ENCODE results near the gene PCDHAC1.

The PCDHAC1 gene

GRCh38 chr5:140962190-140962589, 36.1 kb downstream of the PCDHAC1 start:
- H3F3A ChIP-seq (ENCODE audit: control insufficient read depth, insufficient read depth), result no peaks in the 10 kb centered on the region
- H3K9me2 ChIP-seq (replicated peaks; ENCODE audit: control insufficient read depth, low read length), result no peaks in the 10 kb centered on the region
- H3K4me1 ChIP-seq (ENCODE audit: control insufficient read depth, low read length), result no peaks in the 10 kb centered on the region
- no peaks in the 10 kb centered on the region for H3K36me3 ChIP-seq (ENCODE audit: control insufficient read depth, low read length)
- no peak for TF ChIP-seq CTCF (IDR thresholded peaks at IDR 0.05; ENCODE audit: low read depth, low read length, poor library complexity, severe bottlenecking)
- no peak for TF ChIP-seq EZH2phosphoT487 (IDR thresholded peaks at IDR 0.05; ENCODE audit: borderline replicate concordance, low read length)
- no peak overlapping the region for H3K4me2 ChIP-seq (ENCODE audit: low read length)
- H3K27me3 ChIP-seq (ENCODE audit: control insufficient read depth, low read length), result peaks cover 4% of the 10 kb centered on the region; the same call in 1 of the 2 replicates
- H4K20me1 ChIP-seq (ENCODE audit: control insufficient read depth, insufficient read depth, low read depth, low read length), result no peaks in the 10 kb centered on the region
- H3K4me3 ChIP-seq (ENCODE audit: low read length), result no peak overlapping the region
- peaks cover 6% of the 10 kb centered on the region; the same call in 1 of the 2 replicates for H3K9me3 ChIP-seq (ENCODE audit: control insufficient read depth, insufficient read depth, low read length)
- H3K79me2 ChIP-seq (ENCODE audit: control insufficient read depth, low read length), result no peaks in the 10 kb centered on the region
- H3K27ac ChIP-seq (ENCODE audit: low read depth, low read length), result no peak overlapping the region

- Histone ChIP-seq H3F3A (ENCODE audit: control insufficient read depth, insufficient read depth) (no peaks in the 10 kb centered on the region), H3K79me2 (ENCODE audit: control insufficient read depth, low read length) (no peaks in the 10 kb centered on the region), H3K27ac (ENCODE audit: low read depth, low read length) (no peak overlapping the region), H3K4me1 (ENCODE audit: control insufficient read depth, low read length) (no peaks in the 10 kb centered on the region), H3K9me2 (replicated peaks; ENCODE audit: control insufficient read depth, low read length) (no peaks in the 10 kb centered on the region), H3K9me3 (ENCODE audit: control insufficient read depth, insufficient read depth, low read length) (peaks cover 7% of the 10 kb centered on the region; the same call in 1 of the 2 replicates), H3K27me3 (ENCODE audit: control insufficient read depth, low read length) (peaks cover 4% of the 10 kb centered on the region; the same call in 1 of the 2 replicates), H3K36me3 (ENCODE audit: control insufficient read depth, low read length) (no peaks in the 10 kb centered on the region), H3K4me3 (ENCODE audit: low read length) (no peak overlapping the region), H3K4me2 (ENCODE audit: low read length) (no peak overlapping the region), H4K20me1 (ENCODE audit: control insufficient read depth, insufficient read depth, low read depth, low read length) (no peaks in the 10 kb centered on the region)
- TF ChIP-seq EZH2phosphoT487 (IDR thresholded peaks at IDR 0.05; ENCODE audit: borderline replicate concordance, low read length) (no peak), CTCF (IDR thresholded peaks at IDR 0.05; ENCODE audit: low read depth, low read length, poor library complexity, severe bottlenecking) (no peak)
These were observed 38.3 kb downstream of the PCDHAC1 start for GRCh38 chr5:140964356-140964755.

GRCh38 chr5:140965905-140966292, 39.8 kb downstream of the PCDHAC1 start:
- Histone ChIP-seq H3K27ac (ENCODE audit: low read depth, low read length) (no peak overlapping the region), H3K9me2 (replicated peaks; ENCODE audit: control insufficient read depth, low read length) (no peaks in the 10 kb centered on the region), H3K9me3 (ENCODE audit: control insufficient read depth, insufficient read depth, low read length) (peaks cover 7% of the 10 kb centered on the region; the same call in 1 of the 2 replicates), H3F3A (ENCODE audit: control insufficient read depth, insufficient read depth) (no peaks in the 10 kb centered on the region), H3K4me3 (ENCODE audit: low read length) (no peak overlapping the region), H3K4me1 (ENCODE audit: control insufficient read depth, low read length) (no peaks in the 10 kb centered on the region), H3K27me3 (ENCODE audit: control insufficient read depth, low read length) (peaks cover 4% of the 10 kb centered on the region; the same call in 1 of the 2 replicates), H3K36me3 (ENCODE audit: control insufficient read depth, low read length) (no peaks in the 10 kb centered on the region), H3K79me2 (ENCODE audit: control insufficient read depth, low read length) (no peaks in the 10 kb centered on the region), H4K20me1 (ENCODE audit: control insufficient read depth, insufficient read depth, low read depth, low read length) (no peaks in the 10 kb centered on the region), H3K4me2 (ENCODE audit: low read length) (no peak overlapping the region)
- TF ChIP-seq CTCF (IDR thresholded peaks at IDR 0.05; ENCODE audit: low read depth, low read length, poor library complexity, severe bottlenecking), result no peak
- TF ChIP-seq EZH2phosphoT487 (IDR thresholded peaks at IDR 0.05; ENCODE audit: borderline replicate concordance, low read length), result no peak
